ENCODE data around the gene RLN3.
"Not testable (repeated sequence)": the region's sequence is repeated elsewhere in the genome, so short reads cannot be mapped to it uniquely, and the experiment has no call there.

The RLN3 gene

DNA sequence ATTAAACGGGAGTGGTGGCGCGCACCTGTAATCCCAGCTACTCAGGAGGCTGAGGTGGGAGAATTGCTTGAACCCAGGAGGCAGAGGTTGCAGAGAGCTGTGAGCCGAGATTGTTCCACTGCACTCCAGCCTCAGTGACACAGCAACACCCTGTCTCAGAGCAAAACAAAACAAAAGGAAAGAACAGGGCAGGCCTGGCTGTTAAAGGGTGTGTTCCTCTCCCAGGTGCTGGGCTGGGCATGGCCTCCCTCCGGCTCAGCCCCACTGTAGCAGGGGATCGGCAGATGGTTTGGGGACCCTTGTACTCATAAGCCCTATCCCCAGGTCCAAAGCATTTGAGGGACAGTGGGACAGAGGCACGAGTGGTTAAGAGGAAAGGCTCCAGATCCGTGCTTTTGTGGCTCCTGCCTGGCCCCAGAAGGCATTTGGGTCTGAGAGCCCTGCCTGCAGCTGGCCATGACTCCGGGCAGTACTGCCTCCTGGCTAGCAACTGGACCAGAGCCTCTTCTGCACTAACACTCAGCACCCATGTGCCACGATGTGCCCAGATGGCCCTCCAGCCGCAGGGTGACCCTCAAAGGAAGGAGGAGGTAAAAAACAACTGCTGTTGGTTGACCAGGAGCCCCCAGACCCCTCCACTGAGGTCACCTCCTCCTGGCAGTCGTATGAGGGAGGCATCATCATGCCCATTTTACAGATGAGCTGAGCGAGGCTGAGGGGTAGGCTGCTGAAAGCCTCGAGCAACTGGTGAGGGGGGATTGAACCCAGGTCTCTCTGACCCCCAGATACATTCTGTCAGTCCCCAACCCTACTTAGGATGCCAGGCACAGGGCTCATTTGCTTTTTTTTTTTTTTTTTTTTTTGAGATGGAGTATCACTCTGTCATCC, 31.8 kb upstream of the RLN3 start:
- DNase-seq, result no peak

DNA sequence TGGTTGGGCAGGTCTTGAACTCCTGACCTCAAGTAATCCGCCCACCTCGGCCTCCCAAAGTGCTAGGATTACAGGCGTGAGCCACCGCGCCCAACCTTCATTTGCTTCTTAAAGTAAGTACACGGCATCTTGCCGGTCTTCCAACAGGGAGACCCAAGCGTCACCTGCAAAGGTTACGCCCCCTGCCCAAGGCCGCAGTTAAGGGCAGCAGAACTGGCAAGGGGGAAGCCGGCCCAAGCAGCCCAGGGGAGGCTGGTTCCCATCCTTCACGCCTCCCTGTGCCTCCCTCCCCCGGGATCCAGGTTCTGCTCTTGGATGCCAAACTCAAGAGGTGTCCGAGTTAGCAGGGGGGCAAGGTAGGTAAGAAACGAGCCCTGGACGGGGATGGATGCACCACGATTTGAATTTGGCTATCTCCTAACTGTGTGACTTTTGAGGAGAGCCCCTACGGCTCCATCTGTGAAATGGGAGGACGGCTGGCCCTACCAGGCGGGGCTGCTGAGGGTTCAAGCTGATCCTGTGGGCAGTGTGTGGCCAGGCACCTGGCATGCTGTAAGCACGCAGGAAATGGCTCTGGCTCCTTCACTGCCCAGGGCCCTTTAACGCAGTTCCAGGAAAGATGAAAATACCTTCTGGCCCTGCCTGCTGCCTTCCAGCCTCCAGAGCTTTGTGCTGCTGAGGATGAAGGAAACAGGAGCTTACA, 30.9 kb upstream of the RLN3 start:
- no peak for DNase-seq

DNA sequence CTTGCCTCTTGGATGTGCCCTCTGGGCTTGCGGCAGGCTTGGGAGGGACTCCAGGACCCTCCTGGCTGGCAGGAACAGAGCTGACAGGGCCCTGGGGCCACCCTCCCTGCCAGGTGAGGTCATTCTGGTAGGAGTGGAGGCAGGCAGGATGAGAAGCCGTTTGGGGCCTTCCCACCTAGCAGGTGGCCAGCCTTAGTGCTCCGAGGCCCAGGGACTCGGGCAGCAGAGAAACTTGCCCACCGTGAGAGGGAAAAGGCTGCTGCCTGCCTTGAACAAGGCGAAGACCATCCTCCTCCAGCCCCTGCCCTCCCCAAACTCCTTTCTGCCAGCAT, 30.4 kb upstream of the RLN3 start:
- no peak for DNase-seq

DNA sequence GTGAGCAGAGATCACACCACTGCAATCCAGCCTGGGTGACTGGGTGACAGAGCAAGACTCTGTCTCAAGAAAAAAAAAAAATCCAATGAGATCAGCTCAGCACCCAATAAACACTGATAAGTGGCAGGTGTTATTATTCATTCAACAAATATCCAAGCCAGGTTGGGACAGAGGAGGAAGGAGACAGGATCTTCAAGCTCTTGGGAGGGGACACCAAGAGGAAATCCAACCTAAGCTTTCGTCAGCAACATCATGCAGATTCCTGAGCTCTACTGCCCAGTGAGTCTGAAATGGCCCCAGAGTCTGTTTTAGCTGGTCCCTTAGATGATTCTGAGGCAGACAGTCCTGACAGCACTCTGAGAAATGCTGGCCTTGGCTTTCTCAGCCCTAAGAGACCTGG, 29.5 kb upstream of the RLN3 start:
- no peak for DNase-seq

DNA sequence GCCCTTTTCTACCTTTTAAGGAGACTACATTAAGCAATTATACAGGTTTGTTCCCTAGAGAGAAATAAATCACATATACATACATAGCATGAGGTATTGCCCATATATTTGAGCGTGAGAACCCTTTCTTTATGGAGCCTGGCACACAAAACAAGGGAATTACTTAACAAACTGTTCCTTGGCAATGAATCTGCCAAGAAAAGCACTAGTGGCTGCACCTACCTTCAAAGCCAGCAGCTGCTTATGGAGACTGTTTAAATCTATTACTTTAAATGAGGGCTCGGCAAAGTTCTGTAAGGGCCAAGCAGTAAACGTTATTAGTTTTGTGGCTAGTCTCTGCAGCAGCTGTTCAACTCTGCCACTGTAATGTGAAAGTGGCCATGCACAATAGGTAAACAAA, 28.9 kb upstream of the RLN3 start:
- no peak for DNase-seq

DNA sequence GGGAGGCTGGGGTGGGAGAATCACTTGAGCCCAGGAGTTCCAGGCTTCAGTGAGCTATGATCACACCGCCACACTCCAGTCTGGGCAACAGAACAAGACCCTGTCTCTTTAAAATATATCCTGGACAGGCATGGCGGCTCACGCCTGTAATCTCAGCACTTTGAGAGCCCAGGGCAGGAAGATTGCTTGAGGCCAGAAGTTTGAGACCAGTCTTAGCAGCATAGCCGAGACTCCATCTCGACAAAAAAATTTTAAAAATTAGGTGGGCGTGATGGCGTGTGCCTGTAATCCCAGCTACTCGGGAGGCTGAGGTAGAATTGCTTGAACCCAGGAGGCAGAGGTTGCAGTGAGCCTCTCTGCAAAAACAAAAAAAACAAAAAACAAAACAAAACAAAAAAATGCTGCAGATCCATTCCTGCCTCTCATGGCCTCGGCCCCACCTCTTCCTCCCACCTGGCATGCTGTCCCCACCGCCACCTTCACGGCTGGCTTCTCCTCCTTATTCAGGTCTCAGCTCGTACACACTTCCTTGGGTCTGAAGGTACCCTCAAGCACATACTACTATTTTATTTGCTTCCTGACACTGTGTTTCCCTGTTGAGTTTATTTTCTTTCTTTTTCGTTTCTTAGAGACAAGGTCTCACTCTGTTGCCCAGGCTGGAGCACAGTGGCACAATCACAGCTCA, 27.1 kb upstream of the RLN3 start:
- no peak for DNase-seq

DNA sequence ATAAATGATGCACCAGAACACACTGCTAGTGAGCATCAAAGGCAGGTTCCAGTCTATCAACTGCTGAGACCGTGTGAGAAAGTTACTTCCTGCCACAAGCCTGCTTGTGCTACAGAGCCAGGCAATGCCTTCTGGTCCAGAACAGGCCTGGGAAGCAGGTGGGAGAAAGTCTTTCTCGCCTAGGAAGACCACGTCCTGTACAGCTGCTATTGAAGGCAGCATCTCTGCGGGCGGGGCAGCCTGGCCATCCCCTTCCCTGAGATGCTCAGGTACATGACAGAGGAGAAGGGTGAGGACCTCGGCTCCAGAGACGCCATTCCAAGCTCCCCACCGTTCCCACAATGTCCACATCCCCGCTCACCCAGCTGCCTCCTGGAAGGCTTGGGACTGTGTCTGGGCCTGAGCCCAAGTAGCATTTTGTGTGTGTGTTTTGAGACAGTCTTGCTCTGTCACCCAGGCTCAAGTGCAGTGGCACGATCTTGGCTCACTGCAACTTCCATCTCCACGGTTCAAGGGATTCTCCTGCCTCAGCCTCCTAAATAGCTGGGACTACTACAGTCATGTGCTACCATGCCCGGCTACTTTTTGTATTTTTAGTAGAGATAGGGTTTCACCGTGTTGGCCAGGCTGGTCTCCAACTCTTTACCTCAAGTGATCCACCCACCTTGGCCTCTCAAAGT, 25.2 kb upstream of the RLN3 start:
- DNase-seq, result no peak

DNA sequence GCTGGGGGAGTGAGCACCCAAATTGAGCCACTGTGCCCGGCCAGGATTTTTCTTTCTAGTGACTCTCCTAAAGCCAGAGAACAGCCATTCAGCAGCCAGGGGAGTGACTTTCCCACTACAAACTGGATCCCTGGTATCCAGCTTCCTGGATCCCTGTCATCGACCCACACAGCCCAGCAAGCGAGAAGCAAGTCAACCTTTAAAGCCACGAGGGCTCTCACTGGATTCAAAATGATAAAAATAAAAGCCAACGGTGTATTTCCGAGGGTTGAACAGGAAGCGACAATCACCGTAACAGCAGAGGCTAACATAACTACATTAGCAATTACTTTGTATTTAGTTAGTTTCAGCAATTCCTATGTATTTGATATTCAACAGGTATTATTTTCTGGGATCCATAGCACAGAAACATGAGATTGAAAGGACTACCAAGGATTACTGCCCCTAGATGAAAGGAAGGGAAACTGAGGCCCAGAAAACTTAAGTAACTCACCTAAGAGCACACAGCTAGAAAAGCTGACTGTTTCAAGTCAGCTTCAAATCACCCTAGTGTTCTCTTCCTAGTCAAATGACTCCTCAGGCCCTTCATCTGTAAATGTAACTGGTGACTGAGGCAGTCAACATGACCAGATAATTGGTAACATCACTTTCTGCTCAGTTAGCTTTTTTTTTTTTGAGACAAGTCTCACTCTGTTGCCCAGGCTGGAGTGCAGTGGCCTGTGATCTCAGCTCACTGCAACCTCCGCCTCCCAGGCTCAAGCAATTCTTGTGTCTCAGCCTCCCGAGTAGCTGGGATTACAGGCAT, 24.5 kb upstream of the RLN3 start:
- DNase-seq, result no peak

DNA sequence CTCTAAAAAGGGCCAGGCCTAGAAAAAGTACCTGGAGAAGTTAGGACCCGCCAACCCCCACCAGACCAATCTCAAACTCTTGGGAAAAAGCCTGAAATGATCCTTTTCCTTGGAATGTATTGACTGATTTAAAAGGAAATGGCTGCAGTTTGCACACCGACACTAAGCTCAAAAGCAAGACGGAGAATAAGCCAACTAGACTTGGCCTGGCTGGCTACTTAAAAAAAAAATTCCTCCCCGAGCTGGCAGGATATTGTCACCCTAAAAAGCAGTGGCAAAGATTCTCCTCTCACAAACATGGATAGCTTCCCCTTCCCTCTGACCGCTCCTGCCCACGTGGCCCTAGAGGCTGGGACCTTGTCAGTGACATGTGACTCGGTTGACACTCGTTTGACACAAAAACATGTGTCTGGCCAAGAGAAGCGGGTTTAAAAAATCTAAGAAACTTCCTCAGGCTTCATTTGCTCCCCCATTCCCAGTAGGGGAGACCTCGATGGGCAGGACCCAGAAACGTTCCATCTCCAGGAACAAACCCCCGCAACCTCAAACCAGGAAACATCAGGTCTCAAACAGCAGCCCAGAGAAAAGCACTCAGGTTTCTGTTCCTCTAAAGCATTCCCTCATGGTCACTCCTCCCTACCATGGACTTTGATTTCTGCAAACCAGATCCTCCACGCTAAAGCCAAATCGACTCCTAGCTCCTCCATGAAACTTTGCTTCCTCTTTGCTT, 23.2 kb upstream of the RLN3 start:
- no peak for DNase-seq

DNA sequence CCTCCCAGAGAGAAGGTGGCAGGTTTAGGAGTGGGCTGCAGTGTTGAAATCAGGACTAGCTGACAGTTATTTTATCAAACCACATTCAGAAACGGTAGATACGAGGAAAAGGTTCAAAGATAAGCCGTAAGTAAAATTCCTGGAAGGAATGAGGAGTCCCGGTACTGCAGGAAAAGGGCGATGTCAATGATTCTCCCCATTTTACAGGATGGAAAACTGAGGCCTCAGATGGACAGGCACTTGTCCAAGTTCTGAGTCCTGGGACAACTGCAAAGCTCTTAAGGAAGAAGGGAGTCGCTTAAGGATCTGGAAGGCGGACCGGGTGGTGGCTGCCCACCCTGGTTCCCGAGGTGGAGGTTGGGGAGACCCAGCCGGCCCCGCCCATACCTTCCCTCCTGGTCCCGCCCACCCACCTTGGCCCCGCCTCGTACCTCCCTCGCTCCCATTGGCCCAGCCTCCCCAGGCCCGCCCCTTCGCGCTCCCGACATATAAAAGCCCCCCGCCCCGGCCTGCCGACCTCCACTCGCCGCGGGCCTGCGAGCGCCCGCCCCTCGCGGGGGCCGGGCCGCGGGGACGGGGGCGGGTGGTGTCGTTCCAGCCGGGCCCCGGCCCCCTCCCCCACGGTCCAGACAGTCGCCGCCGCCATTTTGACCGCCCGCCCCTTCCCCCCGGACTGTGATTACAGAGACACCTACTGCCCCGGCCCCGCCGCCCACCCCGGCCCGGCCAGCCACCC, 22.4 kb upstream of the RLN3 start:
- DNase-seq, result no peak

DNA sequence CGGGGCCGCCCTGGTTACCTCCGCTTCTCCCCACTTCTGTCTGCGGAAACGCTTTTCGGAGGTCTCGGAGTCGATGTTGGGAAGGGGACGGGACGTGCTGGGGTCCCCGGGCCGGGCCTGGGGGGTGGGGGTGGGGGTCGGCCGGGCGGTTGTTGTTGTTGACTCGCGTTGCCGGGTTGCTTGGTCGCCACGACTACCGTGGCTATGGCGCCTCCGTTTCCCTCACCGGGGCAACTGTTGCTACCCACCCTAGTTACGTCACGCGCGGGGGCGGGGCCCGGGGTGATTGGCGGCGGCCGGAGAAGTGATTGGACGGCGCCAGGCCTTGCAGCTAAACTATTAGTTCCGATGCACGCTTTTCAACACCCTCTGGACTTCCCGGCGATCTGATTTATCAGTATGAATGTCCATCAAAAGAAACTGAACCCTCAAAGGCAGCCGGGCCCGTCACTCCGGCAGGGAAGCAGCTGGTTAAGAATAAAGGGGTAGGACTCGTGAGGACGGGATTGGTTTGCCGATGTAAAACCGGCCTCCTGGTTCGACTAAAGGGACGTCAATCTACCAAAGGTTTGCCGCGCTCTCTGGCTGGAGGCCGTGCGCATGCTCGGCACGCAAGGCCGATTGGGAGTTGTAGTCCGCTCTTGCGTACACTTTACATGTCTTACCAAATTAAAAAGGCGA, 21.7 kb upstream of the RLN3 start, which contains the start of gene RFX1:
Gene RFX1 (minus strand): TSS at position 236 of the 681 bp plus-strand sequence. CDS start 12,477 bp downstream, outside the sequence.
- peak; percentile 90 for DNase-seq

DNA sequence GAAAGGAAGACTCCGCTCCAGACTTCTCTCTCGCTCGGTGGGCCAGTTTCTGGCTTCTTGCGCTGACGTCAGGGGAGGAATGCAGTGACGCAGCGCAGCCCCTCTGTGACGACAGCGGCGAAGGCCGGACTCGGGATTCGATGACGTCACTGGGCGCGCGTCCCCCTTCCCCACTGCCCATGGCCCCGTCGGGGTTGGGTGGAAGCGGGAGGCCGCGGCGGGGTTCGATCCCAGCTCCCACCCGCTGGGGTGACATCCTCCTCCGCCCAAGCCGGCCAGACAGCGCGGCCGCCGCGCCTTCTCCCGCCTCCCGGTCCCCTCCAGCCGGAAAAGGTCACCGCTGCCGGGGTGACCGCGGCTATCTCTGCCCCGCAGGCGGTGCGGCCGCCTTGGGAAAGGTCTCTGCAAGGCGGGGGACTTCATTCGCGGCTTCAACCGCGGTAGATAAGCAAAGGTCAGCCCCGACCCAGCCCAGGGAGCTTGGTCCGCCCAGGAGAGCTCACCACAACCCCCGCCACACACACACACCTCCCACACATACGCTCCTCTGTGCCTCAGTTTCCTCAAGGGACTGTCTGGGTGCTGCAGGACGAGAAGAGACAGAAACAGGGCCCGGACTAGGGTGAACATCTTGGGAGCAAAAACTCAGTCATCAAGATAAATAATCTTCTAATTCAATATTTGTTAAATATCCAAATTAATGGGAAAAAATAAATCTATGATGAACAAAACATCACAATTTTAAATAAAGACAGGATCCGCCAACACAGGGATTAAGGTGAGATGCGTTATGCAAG, 21.0 kb upstream of the RLN3 start:
- no peak for DNase-seq

DNA sequence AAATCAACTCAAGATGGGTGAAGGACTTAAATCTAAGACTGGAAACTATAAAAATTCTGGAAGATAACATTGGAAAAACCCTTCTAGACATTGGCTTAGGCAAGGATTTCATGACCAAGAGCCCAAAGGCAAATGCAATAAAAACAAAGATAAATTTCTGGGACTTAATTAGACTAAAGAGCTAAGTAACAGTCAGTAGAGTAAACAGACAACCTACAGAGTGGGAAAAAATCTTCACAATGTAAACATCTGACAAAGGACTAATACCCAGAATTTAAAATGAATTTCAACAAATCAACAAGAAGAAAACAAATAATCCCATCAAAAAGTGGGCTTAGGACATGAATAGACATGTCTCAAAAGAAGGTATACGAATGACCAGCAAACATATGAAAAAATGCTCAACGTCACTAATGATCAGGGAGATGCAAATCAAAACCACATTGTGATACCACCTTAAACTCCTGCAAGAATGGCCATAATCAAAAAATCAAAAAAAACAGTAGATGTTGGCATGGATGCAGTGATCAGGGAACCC, 15.5 kb upstream of the RLN3 start:
- DNase-seq, result no peak

DNA sequence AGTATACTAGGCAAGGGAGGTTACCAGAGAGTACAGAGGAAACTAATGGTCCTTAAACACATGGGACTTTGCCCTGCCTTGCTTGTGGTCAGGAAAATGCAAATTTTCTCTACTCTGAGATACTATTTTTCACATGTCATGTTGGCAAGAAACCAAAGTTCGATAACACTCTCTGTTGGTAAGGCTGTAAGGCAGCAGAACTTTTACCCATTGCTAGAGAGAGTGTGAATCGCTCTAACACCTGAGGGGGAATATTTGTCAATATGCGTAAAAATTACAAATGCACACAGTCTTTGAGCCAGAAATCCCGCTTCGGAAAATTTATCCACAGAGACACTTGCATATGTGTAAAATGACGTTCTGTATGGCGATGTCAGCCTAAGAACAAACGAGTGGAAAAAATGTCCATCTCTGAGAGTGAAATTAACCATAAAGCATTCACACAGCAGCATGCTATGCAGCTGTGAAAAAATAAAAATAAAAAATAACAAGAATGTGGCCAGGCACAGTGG, 12.4 kb upstream of the RLN3 start:
- DNase-seq, result no peak

DNA sequence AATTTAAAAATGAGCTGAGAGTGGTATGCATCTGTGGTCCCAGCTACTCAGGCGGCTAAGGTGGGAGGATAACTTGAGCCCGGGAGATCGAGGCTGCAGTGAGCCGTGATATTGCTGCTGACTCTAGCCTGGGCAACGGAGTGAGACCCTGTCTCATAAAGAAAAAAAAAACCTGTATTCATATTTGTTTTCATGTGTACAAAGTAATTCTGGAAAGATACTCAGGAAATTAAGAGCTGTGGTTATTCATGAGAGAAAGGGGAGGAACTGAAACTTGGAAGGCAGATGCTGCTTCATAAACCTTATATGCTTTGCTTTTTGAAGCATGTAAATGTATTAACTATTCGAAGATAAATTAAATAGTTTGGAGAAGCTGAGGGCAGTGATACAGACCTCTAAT, 8.8 kb upstream of the RLN3 start:
- no peak for DNase-seq

DNA sequence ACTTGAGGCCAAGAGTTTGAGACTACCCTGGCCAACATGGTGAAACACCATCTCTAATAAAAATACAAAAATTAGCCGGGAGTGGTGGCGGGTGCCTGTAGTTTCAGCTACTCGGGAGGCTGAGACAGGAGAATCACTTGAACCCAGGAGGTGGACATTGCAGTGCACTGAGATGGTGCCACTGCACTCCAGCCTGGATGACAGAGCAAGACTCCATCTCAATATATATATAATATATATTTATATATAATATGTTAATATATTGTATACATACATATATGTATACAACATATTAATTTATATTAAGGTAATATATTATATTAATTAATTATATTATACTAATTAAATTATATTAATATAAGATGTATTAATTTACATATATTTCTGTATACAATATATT, 8.2 kb upstream of the RLN3 start:
- DNase-seq, result not testable (repeated sequence)

DNA sequence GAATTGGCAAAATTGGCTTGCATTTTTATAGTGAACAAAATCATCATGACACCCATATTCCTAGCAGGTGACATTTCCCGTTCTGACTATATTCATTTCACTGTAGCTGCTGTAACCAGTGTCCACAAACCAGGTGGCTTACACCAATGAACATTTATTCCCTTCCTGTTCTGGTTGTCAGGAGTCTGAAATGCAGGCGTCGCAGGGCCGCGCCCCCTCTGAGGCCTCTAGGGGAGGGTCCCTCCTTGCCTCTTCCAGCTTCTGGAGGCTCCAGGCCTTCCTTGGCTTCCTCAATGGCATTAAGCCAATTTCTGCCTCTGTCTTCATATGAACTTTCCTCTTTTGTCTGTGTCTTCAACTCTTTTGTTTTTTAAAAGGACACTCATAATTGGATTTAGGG, 6.5 kb upstream of the RLN3 start:
- no peak for DNase-seq

DNA sequence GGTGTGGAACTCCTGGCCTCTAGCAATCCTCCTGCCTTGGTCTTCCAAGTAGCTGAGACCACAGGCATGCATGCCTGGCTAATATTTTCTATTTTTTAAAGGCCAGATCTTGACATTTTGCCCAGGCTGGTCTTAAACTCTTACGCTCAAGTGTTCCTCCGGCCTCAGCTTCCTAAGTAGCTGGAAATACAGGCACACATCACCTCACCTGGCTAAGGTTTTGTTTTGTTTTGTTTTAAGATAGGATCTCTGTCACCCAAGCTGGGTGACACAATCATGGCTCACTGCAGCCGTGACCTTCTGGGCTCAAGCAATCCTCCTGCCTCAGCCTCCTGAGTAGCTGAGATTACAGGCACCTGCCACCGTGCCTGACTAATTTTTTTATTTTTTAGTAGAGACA, 5.5 kb upstream of the RLN3 start:
- no peak for DNase-seq
